G401.6 (cell line): Measurements from ENCODE around the gene DHCR24.
A peak's percentile ranks its signal among the peaks of the same experiment; 100 is the strongest.
"Not testable (repeated sequence)": the region's sequence is repeated elsewhere in the genome, so short reads cannot be mapped to it uniquely, and the experiment has no call there.

Source experiments
- FAIRE-seq: peaks from 2 replicates; lab custom pipeline; 2012; peaks lifted over from hg19 to GRCh38; lab: Jason Lieb, UNC

DHCR24 gene, protein sequence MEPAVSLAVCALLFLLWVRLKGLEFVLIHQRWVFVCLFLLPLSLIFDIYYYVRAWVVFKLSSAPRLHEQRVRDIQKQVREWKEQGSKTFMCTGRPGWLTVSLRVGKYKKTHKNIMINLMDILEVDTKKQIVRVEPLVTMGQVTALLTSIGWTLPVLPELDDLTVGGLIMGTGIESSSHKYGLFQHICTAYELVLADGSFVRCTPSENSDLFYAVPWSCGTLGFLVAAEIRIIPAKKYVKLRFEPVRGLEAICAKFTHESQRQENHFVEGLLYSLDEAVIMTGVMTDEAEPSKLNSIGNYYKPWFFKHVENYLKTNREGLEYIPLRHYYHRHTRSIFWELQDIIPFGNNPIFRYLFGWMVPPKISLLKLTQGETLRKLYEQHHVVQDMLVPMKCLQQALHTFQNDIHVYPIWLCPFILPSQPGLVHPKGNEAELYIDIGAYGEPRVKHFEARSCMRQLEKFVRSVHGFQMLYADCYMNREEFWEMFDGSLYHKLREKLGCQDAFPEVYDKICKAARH

DNA sequence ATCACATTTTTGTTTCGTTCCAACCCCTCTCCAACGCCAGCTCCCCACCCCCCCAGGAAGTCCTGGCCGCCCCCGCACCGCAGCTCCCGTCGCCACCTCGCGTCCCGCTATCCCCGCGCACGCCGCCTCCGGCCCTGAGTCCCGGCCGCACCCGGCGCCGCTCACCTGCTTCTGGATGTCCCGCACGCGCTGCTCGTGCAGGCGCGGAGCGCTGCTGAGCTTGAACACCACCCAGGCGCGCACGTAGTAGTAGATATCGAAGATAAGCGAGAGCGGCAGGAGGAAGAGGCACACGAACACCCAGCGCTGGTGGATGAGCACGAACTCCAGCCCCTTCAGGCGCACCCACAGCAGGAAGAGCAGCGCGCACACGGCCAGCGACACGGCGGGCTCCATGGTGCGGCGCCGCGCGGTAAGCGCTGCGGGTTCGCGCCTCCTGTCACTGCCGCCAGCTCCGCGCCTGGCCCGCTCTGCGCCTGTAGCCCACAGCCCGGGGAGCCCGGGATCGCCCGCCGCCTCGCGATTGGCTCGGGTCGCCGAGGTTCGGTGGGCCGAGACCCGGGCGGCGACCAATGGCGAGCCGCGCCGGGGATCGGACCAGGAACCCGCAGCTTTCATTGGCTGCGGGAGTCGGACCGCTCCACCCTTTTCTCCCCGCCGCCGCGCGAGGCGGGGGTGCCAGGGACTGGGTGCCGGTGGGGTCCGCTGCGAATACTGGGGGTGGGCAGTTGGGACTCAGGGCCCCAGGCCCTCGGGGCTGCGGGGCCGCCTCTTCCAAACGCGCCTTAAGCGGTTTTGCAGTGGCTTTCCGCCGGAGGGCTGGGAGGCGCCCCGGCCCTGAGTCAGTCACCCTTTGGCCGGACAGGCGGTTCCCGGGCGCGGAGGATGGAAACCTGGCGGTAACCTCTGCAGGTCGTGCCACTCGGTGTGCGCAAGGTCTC lies at the start of gene DHCR24:
Gene DHCR24, minus strand, starts transcription at position 472 of the 941 bp plus-strand sequence. Its CDS starts 76 bp downstream, at position 396.
- FAIRE-seq: peak; percentile 8

DNA sequence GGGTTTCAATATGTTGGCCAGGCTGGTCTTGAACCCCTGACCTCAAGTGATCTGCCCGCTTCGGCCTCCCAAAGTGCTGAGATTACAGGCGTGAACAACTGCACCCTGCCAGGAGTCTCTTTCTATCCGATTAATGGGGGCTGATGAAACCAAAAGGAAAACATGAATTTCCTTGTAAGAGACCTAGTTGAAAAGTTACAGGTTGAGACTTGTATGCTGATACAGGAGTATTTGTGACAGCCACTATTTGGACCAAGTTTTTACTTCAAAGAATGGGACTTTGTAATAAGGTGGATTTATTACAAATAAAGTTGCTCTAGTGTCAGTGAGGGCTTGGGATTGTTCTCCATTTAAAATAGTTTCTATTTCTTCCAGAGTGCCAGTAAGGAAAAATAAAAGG lies 49.8 kb upstream of the DHCR24 start:
- FAIRE-seq: no peak

DNA sequence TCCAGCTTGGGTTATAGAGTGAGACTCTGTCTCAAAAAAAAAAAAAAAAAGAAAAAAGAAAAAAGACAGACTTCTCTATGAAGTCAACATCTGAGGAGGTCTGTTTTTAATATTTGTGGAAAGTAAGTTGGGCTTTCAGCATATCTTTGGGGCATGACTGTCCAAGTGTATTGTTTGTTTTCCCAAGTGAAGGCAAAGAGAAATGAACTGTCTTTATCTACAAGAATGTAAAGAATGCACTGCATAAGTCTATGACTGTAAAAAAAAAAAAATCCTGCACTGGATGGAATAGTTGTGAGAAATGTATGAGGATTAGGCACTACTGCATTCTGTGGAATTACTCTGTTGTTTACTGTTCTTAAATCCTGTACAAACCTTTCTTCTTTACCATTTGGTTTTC lies 47.9 kb upstream of the DHCR24 start:
- FAIRE-seq: no peak

- not testable (repeated sequence) for FAIRE-seq
Measured at GRCh38 chr1:54934081-54934480, 47.1 kb upstream of the DHCR24 start.

DNA sequence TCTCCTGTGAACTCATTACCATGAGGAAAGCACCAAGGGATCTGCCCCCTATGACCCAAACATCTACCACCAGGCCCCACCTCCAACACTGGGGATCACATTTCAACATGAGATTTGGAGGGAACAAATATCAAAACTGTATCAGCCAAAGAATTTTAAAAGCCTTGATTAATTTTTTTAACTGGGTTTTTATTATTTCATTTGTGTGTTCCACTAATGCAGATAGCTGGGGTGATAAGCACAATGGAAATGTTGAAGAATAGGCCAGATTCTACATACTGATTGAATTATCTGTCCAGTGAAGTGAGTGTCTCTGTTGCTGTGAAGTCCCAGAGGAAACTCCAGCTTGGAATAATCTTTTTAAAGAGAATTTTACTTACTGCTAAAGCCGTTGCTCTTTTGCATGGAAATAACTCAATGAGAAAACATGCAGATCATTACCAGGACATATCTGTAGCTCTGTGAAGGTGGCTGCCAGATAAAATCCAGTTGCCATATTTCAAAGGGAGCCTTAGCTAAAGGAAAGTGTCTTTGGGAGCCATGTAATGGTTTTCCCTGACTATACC lies 44.4 kb upstream of the DHCR24 start:
- no peak for FAIRE-seq

- no peak for FAIRE-seq
Measured at GRCh38 chr1:54929700-54930099, 42.7 kb upstream of the DHCR24 start.

- FAIRE-seq: no peak
Measured at GRCh38 chr1:54928327-54928726, 41.3 kb upstream of the DHCR24 start.

GRCh38 chr1:54927472-54928240 lies 40.7 kb upstream of the DHCR24 start:
- no peak for FAIRE-seq

DNA sequence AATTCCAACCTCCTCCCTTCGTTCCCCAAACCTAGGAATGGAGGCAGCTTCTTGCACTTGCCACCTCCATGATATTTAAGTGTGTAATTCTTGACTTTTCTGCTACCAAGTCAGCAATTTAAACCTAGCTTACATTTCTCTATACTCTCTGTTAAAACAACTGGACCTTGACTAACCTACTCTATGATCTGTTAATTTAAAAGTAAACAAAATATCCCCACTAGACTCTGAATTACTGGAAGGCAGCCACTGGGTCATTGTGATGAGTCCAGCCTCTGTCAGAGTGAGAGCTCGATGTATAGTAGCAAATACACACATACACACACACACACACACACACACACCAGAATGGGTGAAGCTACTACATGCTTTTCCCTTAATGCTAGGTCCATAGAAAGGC lies 40.0 kb upstream of the DHCR24 start:
- FAIRE-seq: no peak

- no peak for FAIRE-seq
Measured at GRCh38 chr1:54922921-54923421, 36.0 kb upstream of the DHCR24 start.

DNA sequence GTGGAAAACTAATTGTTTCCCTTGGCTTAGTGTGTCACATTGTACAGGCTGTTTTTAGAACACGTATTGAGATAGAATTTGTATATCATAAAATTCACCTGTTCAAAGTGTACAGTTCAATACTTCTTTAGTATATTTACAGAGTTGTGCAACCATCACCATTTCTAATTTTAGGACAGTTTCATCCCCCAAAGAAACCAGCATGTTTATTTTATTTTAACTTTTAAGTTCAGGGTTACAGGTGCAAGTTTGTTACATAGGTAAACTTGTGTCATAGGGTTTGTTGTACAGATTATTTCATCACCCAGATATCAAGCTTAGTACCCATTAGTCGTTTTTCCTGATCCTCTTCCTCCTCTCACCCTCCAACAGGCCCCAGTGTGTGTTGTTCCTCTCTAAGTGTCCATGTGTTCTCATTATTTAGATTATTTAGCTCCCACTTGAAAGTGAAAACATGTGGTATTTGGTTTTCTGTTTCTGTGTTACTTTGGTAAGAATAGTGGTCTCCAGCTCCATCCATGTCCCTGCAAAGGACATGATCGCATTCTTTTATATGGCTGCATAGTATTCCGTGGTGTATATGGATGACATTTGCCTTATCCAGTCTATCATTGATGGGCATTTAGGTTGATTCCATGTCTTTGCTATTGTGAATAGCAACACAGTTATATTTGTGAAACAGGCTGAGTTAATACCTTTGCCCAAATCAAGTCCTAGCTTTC lies 35.2 kb upstream of the DHCR24 start:
- FAIRE-seq: no peak

GRCh38 chr1:54919367-54920359 lies 32.7 kb upstream of the DHCR24 start:
- FAIRE-seq: no peak

- not testable (repeated sequence) for FAIRE-seq
Measured at GRCh38 chr1:54911076-54911475, 24.1 kb upstream of the DHCR24 start.

GRCh38 chr1:54906586-54906985 lies 19.6 kb upstream of the DHCR24 start:
- no peak for FAIRE-seq

- FAIRE-seq: no peak
Measured at GRCh38 chr1:54904476-54905048, 17.6 kb upstream of the DHCR24 start.

GRCh38 chr1:54894271-54894670 lies 7.3 kb upstream of the DHCR24 start:
- FAIRE-seq: no peak

GRCh38 chr1:54892586-54892985 lies 5.6 kb upstream of the DHCR24 start:
- no peak for FAIRE-seq

- FAIRE-seq: no peak
Measured at GRCh38 chr1:54889132-54889725, 2.2 kb upstream of the DHCR24 start.
